Hematopoietic multipotent progenitor cell (in vitro differentiated cells): ENCODE data around the gene ASB1. TPM values are rescaled to one million over a fixed set of nuclear protein-coding genes. Genes with fewer than 3 reads are reported as not detected.
A peak's percentile ranks its signal among the peaks of the same experiment; 100 is the strongest.

Source experiments
- DNase-seq, 3 donors: peaks; one replicate each; pipeline ENCODE4 v3.0.0-alpha.2; 2011 to 2015; ENCODE audit warnings: low read depth in 2 of 3, low spot score in 2 of 3
- small RNA-seq: library from RNA; depleted of rRNA; stranded (forward); fragments of <200 nt; gene quantifications from one replicate; pipeline ENCODE3, GENCODE V24; 2012
- total RNA-seq: library from RNA; depleted of rRNA; stranded (reverse); fragments of >200 nt; gene quantifications from one replicate; pipeline ENCODE4 v1.2.3, GENCODE V29; 2012

Gene ASB1
- total RNA-seq, 1 donor, result 13.7 TPM

DNA sequence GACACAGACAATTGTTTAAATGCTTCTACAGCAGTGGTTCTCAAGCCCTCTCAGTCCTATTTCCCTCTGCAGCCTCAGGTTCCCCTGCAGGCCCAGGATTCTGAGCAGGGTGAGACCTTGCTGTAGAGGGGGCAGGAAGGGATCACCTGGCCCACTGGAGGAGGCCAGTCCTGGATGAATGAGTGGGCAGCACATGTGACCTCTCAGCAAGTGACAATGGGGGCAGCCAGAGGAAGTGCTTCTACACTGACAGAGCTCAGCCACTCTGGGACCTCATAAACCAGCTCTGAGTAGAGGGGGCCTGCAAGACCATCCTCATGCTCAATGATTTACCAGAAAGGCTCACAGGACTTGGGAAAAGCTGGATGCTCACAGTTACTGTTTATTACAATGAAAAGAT lies 63.2 kb downstream of the ASB1 start:
- no peak for DNase-seq

DNA sequence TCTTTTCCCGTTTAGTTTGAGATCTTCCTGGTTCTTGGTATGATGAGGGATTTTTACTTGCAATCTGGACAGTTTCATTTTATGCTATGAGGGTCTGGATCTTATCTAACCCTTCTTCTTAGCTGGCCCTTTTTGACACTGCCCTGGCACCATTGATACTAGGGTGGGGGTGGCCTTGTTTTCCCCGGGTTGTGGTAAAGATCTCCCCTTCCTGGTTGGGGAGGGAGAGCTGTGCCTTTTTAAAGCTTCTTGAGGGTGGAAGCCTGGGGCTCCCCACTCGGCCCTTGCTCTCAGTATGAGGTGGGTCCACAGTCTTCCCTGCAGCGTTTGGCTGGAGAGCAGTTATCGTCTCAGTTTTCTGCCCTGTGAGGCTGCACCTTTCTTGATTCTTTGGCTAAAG lies 66.1 kb downstream of the ASB1 start:
- DNase-seq, result no peak

DNA sequence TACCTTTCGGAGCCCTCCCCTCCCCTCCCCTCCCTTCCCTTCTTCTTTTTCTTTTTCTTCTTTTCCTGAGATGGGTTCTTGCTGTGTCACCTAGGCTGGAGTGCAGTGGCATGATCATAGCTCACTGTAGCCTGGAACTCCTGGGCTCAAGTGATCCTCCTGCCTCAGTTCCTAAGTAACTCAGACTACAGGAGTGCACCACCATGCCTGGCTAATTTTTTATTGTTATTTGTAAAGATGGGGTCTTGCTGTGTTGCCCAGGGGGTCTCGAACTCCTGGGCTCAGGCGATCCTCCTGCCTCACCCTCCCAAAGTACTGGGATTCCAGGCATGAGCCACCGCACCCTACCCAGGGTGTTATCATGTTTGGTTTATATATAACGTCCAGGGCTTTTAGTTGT lies 66.7 kb downstream of the ASB1 start:
- DNase-seq, result no peak

DNA sequence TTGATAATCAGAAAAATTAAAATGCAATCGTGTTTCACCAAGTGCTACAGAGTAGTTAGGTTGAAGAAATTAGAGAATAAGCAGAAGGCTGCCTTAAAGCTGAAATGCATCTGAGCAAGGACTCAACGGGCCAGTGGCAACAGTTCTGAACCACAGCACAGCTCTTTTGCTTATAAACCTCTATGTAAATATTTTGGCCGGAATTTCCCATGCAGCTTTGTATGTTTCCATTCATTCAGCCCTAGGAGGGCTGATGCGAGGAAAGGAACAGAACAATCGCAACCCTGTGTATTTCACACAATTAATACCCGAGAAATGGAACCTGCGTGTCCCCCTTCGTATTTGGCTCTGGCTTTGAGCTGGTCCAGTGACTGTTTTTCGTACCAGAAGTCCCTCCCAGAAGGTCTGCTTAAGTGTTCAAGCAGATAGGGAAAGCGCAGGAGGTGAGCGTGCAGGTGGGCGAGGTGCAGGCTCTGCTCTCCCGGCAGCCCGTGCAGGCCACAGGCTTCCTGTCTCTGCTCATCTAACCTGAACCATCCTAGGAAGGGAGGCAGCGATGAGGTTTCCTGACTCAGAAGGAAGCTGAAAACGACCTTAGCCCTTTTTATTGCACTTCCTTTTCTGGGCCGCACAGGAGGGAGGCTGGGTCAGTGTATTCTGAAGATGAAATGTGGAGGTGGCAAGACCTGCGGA lies 67.3 kb downstream of the ASB1 start:
- peak in 1 of 3 donors; percentile 5 for DNase-seq

- DNase-seq, result no peak
These were observed 67.8 kb downstream of the ASB1 start for GRCh38 chr2:238494573-238494961.

DNA sequence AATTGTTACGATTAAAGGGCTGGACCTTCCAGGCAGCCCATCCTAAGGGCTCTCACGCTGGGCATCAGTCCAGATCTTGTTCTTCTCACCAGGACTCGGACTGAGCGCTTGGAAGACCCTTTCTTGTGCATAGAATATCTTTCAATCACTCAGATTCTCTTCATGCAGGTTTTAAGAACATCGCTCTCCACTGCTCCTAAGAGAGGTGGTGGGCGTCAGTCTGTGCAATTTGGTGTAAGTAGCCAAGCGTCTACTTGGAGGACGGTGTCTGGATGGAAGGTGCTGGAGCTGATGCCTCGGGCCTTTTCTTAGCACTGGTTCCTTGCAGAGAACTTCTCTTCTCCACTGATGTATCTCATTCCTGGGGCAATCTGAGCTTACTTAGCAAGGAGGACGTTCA lies 68.7 kb downstream of the ASB1 start:
- DNase-seq, result no peak

GRCh38 chr2:238496756-238497609 lies 70.3 kb downstream of the ASB1 start:
- DNase-seq, result no peak

GRCh38 chr2:238497610-238498005 lies 70.9 kb downstream of the ASB1 start:
- no peak for DNase-seq

- DNase-seq, result no peak
These were observed 71.5 kb downstream of the ASB1 start for GRCh38 chr2:238498188-238498587.

- no peak for DNase-seq
These were observed 72.1 kb downstream of the ASB1 start for GRCh38 chr2:238498691-238499295.

DNA sequence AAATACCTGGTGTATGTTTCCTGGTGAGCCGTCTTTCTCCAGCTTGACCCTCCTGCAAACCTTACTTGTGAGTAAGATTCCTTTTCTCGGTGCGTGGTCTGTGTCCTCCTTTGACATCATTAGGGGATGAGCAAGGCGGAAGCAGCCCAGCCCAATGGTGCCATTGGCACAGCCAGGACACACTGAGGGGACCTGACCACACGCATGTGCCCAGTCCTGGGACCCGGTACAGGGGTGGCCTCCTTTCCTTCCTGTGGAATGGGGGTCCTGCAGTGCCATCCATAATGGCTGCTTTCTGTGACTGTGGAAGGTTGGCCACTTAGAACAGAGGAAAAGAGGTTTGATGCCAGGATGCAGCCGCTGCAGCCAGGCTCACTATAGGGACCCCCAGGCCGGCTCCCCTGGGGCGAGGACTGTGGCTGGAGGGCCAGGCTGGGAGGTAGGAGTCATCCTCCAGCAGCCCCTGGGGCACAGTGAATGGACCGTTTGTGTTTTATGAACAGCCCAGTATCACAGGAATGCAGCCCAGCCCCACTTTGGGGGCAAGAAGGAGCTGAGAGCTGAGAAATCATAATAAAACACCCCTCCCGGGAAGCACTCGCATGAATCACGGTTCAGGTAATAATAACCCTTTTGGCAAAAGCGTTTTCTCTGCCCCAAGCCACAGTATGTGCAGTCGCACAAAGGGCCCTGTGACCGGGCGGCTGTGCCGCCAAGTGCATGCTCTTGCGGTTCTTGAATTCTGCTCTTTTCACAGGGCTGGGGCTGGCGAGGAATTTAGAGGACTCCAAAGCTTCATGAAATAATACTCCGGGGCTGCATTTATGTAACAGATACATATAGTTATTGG lies 73.2 kb downstream of the ASB1 start:
- DNase-seq, result no peak

- DNase-seq, result no peak
These were observed 74.6 kb downstream of the ASB1 start for GRCh38 chr2:238501311-238501710.

Small RNA genes lying within 50 kb of the gene (small RNA-seq; reads per million reads assigned to genes)
- not detected for gene RNU6-234P

Other genes starting within 250 kb of the ASB1 start
- gene ILKAP, start 223.2 kb upstream of the ASB1 start, total RNA-seq, result 19.4 TPM
- gene HES6, start 186.9 kb upstream of the ASB1 start, total RNA-seq, result 3.5 TPM
- gene PER2, start 138.3 kb upstream of the ASB1 start, total RNA-seq, result 19.9 TPM
- gene TRAF3IP1, start 106.4 kb upstream of the ASB1 start, total RNA-seq, result 4.8 TPM